Right lobe of liver (tissue), 4 donors: ENCODE data around the gene MAGEB4.

Experiments used
- POLR2A ChIP-seq: fragments of 450-650 bp; IDR thresholded peaks from one replicate; pipeline ENCODE4 v1.6.1; 2017; ENCODE audit warnings: antibody characterized with exemption, mild to moderate bottlenecking
- TF ChIP-seq, protein P1 (sequence below), 4 donors: fragments of 200-600 bp in 3 of 4; fragments of 450-650 bp in 1 of 4; IDR thresholded peaks; one replicate each; pipeline versions ENCODE4 v1.5.1 to v1.8.0; 2016 to 2022; ENCODE audit warnings: antibody characterized with exemption in 4 of 4, mild to moderate bottlenecking in 2 of 4
- donor health status: DM: no; HTN: no; CAD: no.
- donor health status: DM: no; HTN: no; CAD: no.
- donor health status: DM: no; HTN: yes; CAD: no.

DNA sequence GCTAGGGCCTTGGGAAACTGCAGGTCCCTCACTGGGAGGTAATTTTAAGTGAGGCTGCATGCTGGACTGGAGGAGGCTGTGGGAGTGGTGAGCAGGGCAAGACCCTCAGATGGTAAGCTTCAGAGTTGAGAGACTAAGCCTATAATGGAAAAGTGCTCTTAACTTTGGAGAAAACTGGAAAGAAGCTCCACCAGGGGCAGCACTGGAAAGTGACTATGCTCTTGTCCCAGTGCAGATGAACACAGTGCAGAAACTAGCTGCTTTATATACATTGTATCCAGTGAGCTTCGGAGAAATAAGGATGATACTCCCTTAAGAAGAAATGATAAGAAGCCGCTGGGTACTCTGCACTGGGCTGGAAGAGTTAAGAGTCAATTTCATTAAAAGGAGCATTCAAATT is 29.6 kb upstream of the MAGEB4 start:
- TF ChIP-seq, protein P1, sequence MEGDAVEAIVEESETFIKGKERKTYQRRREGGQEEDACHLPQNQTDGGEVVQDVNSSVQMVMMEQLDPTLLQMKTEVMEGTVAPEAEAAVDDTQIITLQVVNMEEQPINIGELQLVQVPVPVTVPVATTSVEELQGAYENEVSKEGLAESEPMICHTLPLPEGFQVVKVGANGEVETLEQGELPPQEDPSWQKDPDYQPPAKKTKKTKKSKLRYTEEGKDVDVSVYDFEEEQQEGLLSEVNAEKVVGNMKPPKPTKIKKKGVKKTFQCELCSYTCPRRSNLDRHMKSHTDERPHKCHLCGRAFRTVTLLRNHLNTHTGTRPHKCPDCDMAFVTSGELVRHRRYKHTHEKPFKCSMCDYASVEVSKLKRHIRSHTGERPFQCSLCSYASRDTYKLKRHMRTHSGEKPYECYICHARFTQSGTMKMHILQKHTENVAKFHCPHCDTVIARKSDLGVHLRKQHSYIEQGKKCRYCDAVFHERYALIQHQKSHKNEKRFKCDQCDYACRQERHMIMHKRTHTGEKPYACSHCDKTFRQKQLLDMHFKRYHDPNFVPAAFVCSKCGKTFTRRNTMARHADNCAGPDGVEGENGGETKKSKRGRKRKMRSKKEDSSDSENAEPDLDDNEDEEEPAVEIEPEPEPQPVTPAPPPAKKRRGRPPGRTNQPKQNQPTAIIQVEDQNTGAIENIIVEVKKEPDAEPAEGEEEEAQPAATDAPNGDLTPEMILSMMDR (IDR thresholded peaks at IDR 0.05), result no peak
- TF ChIP-seq POLR2A, result no peak
